Loucy (cell line): ENCODE results near the gene DIP2A.

Source experiments
- H2AFZ ChIP-seq: fragments of 200-600 bp; sonication (generic); 2 replicates; pipeline ENCODE4 v1.6.0; 2016; ENCODE audit warnings: antibody characterized with exemption, mild to moderate bottlenecking, low read length, moderate library complexity
- H3F3A ChIP-seq: fragments of 200-600 bp; 2 replicates; pipeline ENCODE4 v1.6.0; 2016; ENCODE audit warnings: antibody characterized with exemption, low read depth, mild to moderate bottlenecking
- H3K27me3 ChIP-seq: fragments of 200-600 bp; sonication (generic); 2 replicates; pipeline ENCODE4 v1.6.1; 2014; ENCODE audit warnings: low read length, mild to moderate bottlenecking; ENCODE audit not compliant: insufficient read depth, poor library complexity, severe bottlenecking
- H3K36me3 ChIP-seq: fragments of 200-600 bp; sonication (generic); 2 replicates; pipeline ENCODE4 v1.6.1; 2016; ENCODE audit warnings: low read length; ENCODE audit not compliant: insufficient read depth
- H3K4me1 ChIP-seq: fragments of 200-600 bp; sonication (generic); 2 replicates; pipeline ENCODE4 v1.5.1; 2014; ENCODE audit warnings: low read length, mild to moderate bottlenecking; ENCODE audit not compliant: insufficient read depth, poor library complexity, severe bottlenecking
- H3K4me2 ChIP-seq: fragments of 200-600 bp; sonication (generic); 2 replicates; pipeline ENCODE4 v1.6.0; 2014; ENCODE audit warnings: antibody characterized with exemption, low read length, low read depth, mild to moderate bottlenecking; ENCODE audit not compliant: poor library complexity, severe bottlenecking
- H3K4me3 ChIP-seq: fragments of 200-600 bp; sonication (generic); 2 replicates; pipeline ENCODE4 v1.5.1; 2014; ENCODE audit warnings: low read length, mild to moderate bottlenecking, mixed read lengths; ENCODE audit not compliant: poor library complexity, severe bottlenecking
- H3K79me2 ChIP-seq: fragments of 200-600 bp; sonication (generic); 2 replicates; pipeline ENCODE4 v1.6.1; 2014; ENCODE audit warnings: low read length; ENCODE audit not compliant: insufficient read depth
- H3K9ac ChIP-seq: fragments of 200-600 bp; sonication (generic); 2 replicates; pipeline ENCODE4 v1.6.0; 2014; ENCODE audit warnings: mild to moderate bottlenecking, low read depth, low read length, moderate library complexity; ENCODE audit not compliant: poor library complexity, severe bottlenecking
- H3K9me2 ChIP-seq: fragments of 200-600 bp; sonication (generic); replicated peaks from 2 replicates; pipeline ENCODE4 v1.6.1; 2016; ENCODE audit warnings: low read depth, low read length, mixed read lengths
- H3K9me3 ChIP-seq: fragments of 200-600 bp; sonication (generic); 2 replicates; pipeline ENCODE4 v1.6.1; 2014; ENCODE audit warnings: mild to moderate bottlenecking, antibody characterized with exemption, low read length, low read depth; ENCODE audit not compliant: insufficient read depth
- H4K20me1 ChIP-seq: fragments of 200-600 bp; sonication (generic); 2 replicates; pipeline ENCODE4 v1.6.0; 2014; ENCODE audit warnings: antibody characterized with exemption, low read length, mild to moderate bottlenecking; ENCODE audit not compliant: insufficient read depth, poor library complexity, severe bottlenecking
- EZH2phosphoT487 ChIP-seq: fragments of 200-600 bp; IDR thresholded peaks from 2 replicates; pipeline ENCODE4 v1.6.1; 2018; ENCODE audit warnings: antibody characterized with exemption, mild to moderate bottlenecking, moderate library complexity, borderline replicate concordance
- TF ChIP-seq, protein P1 (sequence below): fragments of 200-600 bp; sonication (generic); conservative IDR thresholded peaks from 2 replicates; pipeline ENCODE4 v1.5.1; 2014; ENCODE audit warnings: mild to moderate bottlenecking, antibody characterized with exemption, low read length

Gene DIP2A

DNA sequence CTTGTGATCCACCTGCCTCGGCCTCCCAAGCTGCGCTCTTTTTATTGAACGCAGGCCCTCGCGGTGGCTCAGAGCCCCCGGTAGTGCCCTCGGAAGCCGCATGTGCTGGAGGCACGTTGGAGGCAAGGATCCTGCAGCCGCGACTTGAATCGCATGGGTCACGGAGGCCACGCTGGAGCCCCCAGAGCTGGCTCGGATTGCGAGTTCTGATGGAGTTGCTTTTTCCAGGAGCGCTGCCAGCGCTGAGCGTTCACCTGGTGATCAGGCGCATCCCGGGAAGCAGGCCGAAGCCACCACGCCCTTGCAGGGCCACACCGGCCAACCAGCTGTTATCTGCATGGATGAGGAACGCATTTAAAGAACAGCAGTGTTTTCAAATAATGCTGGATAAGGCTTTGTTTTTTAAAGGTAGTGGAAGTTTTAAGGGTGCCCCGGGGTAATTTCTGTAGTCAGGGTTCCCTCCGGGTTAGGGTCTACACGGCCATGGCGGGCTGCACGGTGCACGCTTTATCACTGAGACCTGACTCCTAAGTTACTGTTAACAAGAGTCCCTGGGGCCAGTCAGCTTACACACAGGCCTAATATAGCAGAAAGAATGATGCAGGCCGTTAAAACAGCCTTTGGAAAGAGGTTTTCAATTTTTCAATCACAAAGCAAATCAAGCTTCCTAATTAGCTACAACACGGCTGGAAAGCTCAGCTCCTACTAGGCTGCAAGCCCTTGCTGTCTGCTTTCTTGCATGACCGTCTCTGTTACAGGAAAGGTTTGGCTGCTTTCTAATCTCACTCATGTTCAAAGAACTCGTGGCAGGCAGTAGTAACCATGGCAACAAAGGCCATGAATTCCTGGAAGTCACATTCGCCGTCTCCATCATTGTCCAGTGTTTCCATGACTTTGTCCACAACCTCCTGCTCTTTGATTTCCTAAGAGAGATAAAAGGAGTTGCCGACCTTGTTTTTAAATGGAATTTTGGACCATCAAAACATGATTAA lies 140.2 kb downstream of the DIP2A start:
- no peak overlapping the region for H3K9ac ChIP-seq
- H3K27me3 ChIP-seq = no peaks in the 10 kb centered on the region
- TF ChIP-seq, protein P1, sequence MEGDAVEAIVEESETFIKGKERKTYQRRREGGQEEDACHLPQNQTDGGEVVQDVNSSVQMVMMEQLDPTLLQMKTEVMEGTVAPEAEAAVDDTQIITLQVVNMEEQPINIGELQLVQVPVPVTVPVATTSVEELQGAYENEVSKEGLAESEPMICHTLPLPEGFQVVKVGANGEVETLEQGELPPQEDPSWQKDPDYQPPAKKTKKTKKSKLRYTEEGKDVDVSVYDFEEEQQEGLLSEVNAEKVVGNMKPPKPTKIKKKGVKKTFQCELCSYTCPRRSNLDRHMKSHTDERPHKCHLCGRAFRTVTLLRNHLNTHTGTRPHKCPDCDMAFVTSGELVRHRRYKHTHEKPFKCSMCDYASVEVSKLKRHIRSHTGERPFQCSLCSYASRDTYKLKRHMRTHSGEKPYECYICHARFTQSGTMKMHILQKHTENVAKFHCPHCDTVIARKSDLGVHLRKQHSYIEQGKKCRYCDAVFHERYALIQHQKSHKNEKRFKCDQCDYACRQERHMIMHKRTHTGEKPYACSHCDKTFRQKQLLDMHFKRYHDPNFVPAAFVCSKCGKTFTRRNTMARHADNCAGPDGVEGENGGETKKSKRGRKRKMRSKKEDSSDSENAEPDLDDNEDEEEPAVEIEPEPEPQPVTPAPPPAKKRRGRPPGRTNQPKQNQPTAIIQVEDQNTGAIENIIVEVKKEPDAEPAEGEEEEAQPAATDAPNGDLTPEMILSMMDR = no peak
- TF ChIP-seq EZH2phosphoT487 = no peak
- H3K36me3 ChIP-seq = no peaks in the 10 kb centered on the region
- peaks cover 12% of the 10 kb centered on the region; the same call in 1 of the 2 replicates for H3K9me3 ChIP-seq
- H3K4me1 ChIP-seq = peaks cover 8% of the 10 kb centered on the region
- H3K4me3 ChIP-seq = no peak overlapping the region
- H4K20me1 ChIP-seq = no peaks in the 10 kb centered on the region
- no peaks in the 10 kb centered on the region for H3F3A ChIP-seq
- H2AFZ ChIP-seq = no peak overlapping the region
- no peaks in the 10 kb centered on the region for H3K79me2 ChIP-seq
- H3K4me2 ChIP-seq = no peak overlapping the region
- H3K9me2 ChIP-seq = no peaks in the 10 kb centered on the region

GRCh38 chr21:46600305-46600704 lies 141.6 kb downstream of the DIP2A start:
- no peaks in the 10 kb centered on the region for H3F3A ChIP-seq
- no peak overlapping the region for H3K4me3 ChIP-seq
- peaks cover 21% of the 10 kb centered on the region for H3K4me1 ChIP-seq
- H3K4me2 ChIP-seq = no peak overlapping the region
- H3K9ac ChIP-seq = no peak overlapping the region
- H3K36me3 ChIP-seq = no peaks in the 10 kb centered on the region
- H3K9me3 ChIP-seq = no peaks in the 10 kb centered on the region
- H3K79me2 ChIP-seq = no peaks in the 10 kb centered on the region
- TF ChIP-seq, protein P1 = no peak
- no peak for TF ChIP-seq EZH2phosphoT487
- no peaks in the 10 kb centered on the region for H3K9me2 ChIP-seq
- no peak overlapping the region for H2AFZ ChIP-seq
- H3K27me3 ChIP-seq = no peaks in the 10 kb centered on the region
- H4K20me1 ChIP-seq = no peaks in the 10 kb centered on the region

GRCh38 chr21:46600978-46601377 lies 142.3 kb downstream of the DIP2A start:
- Histone ChIP-seq H3K9ac (no peak overlapping the region), H3K9me3 (no peaks in the 10 kb centered on the region), H3K4me1 (peaks cover 28% of the 10 kb centered on the region), H3K27me3 (no peaks in the 10 kb centered on the region), H2AFZ (no peak overlapping the region), H3K4me3 (no peak overlapping the region), H3K9me2 (no peaks in the 10 kb centered on the region), H3K79me2 (no peaks in the 10 kb centered on the region), H3F3A (no peaks in the 10 kb centered on the region), H3K36me3 (no peaks in the 10 kb centered on the region), H4K20me1 (no peaks in the 10 kb centered on the region), H3K4me2 (no peak overlapping the region)
- no peak for TF ChIP-seq EZH2phosphoT487
- TF ChIP-seq, protein P1 = no peak
